Fibroblast of lung (primary cell): Measurements from ENCODE around the gene COL27A1.

Experiments
- CTCF ChIP-seq, 2 donors: IDR thresholded peaks in 1 of 2; conservative IDR thresholded peaks in 1 of 2; 1 replicate in 1 of 2; 2 replicates in 1 of 2; pipeline ENCODE4 v1.5.1; 2011 to 2012; ENCODE audit warnings: low read length in 2 of 2, control low read depth in 1 of 2, inconsistent platforms in 1 of 2, low read depth in 1 of 2, mild to moderate bottlenecking in 1 of 2
- EZH2 ChIP-seq: IDR thresholded peaks from 2 replicates; pipeline ENCODE4 v1.5.1; 2012; ENCODE audit warnings: low read length, control low read depth, mild to moderate bottlenecking; ENCODE audit errors: missing control alignments

- TF ChIP-seq CTCF (conservative IDR thresholded peaks at IDR 0.05 in 1 of 2, IDR thresholded peaks at IDR 0.05 in 1 of 2; ENCODE audit: low read depth in 1 of 2, low read length in 2 of 2) (no peak), EZH2 (no peak)
Observed at GRCh38 chr9:114299286-114300152, 144.2 kb downstream of the COL27A1 start.
